HL-60 (cell line): ENCODE data around the gene TRPV2.
"Not testable (repeated sequence)": the region's sequence is repeated elsewhere in the genome, so short reads cannot be mapped to it uniquely, and the experiment has no call there.

ENCODE experiments used
- CTCF ChIP-seq: IDR thresholded peaks from one replicate; pipeline ENCODE4 v1.5.1; 2011; ENCODE audit warnings: low read length, control low read depth, inconsistent platforms; ENCODE audit not compliant: insufficient read depth
- POLR2AphosphoS5 ChIP-seq: IDR thresholded peaks from 2 replicates; pipeline ENCODE4 v1.6.1; 2012; ENCODE audit warnings: low read depth

DNA sequence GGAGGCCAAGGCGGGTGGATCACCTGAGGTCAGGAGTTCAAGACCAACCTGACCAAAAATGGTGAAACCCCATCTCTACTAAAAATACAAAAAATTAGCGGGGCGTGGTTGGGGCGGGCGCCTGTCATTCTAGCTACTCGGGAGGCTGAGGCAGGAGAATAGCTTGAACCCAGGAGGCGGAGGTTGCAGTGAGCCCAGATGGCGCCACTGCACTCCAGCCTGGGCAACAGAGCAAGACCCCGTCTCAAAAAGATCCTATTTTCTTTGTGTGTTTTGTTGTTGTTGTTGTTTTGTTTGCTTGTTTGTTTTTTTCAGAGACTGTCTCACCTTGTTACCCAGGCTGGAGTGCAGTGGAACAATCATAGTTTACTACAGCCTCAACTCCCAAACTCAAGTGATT is 11.5 kb upstream of the TRPV2 start:
- TF ChIP-seq CTCF, POLR2AphosphoS5: not testable (repeated sequence)
